ENCODE data around the gene RUSF1.
"Not testable (repeated sequence)": the region's sequence is repeated elsewhere in the genome, so short reads cannot be mapped to it uniquely, and the experiment has no call there.

Gene RUSF1

GRCh38 chr16:31453255-31454204 lies 54.7 kb downstream of the RUSF1 start:
- FAIRE-seq (no peak), DNase-seq (ENCODE audit: low spot score) (no peak)

GRCh38 chr16:31452631-31453106 lies 55.5 kb downstream of the RUSF1 start:
- DNase-seq (ENCODE audit: low spot score) (peak; percentile 70), FAIRE-seq (peak; percentile 21)

GRCh38 chr16:31451681-31452351 lies 56.4 kb downstream of the RUSF1 start:
- FAIRE-seq = no peak

GRCh38 chr16:31451201-31451600 lies 57.0 kb downstream of the RUSF1 start:
- FAIRE-seq = no peak
- no peak for DNase-seq (ENCODE audit: low spot score)

More at GRCh38 chr16:31451681-31452351, 56.4 kb downstream of the RUSF1 start:
- DNase-seq (ENCODE audit: low spot score) = peak; percentile 46

GRCh38 chr16:31445931-31446330 lies 62.3 kb downstream of the RUSF1 start:
- FAIRE-seq; DNase-seq (ENCODE audit: low spot score): not testable (repeated sequence)

GRCh38 chr16:31441956-31442355 lies 66.2 kb downstream of the RUSF1 start:
- FAIRE-seq (no peak), DNase-seq (ENCODE audit: low spot score) (no peak)

- DNase-seq (ENCODE audit: low spot score) (no peak), FAIRE-seq (no peak)
Measured at GRCh38 chr16:31440516-31441184, 67.5 kb downstream of the RUSF1 start.

GRCh38 chr16:31439519-31439918 lies 68.7 kb downstream of the RUSF1 start:
- no peak for FAIRE-seq

More at GRCh38 chr16:31439519-31439918, 68.7 kb downstream of the RUSF1 start:
- DNase-seq (ENCODE audit: low spot score) = no peak

All from RCC 7860 (cell line).